Hematopoietic multipotent progenitor cell treated with erythropoietin and hydrocortisone succinate and interleukin-3 and kit ligand, for 4 days (in vitro differentiated cells): ENCODE data around the gene TIPRL.
A peak's percentile ranks its signal among the peaks of the same experiment; 100 is the strongest.

Source experiments
- DNase-seq: peaks from one replicate; pipeline ENCODE4 v3.0.0-alpha.2; 2015

The TIPRL gene

GRCh38 chr1:168217664-168218063, 38.9 kb downstream of the TIPRL start:
- no peak for DNase-seq

DNA sequence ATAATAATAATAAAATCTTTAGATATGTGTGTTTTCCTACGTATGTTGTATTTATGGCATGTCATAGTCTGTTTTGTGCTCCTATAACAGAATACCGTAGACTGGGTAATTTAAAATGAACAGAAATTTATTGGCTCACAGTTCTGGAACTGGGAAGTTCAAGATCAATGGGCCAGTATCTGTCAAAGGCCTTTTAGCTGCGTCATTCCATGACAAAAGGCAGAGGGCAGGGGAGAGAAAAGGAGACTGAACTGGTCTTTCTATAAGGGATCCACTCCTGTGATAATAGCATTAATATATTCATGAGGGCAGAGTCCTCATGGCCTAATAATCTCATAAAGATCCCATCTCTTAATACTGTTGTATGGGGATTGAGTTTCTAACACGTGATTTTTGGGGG, 39.9 kb downstream of the TIPRL start:
- DNase-seq: no peak

- peak; percentile 43 for DNase-seq
Observed at GRCh38 chr1:168220470-168220871, 41.7 kb downstream of the TIPRL start.

GRCh38 chr1:168221275-168221674, 42.5 kb downstream of the TIPRL start:
- DNase-seq: no peak

GRCh38 chr1:168223261-168223660, 44.5 kb downstream of the TIPRL start:
- no peak for DNase-seq

DNA sequence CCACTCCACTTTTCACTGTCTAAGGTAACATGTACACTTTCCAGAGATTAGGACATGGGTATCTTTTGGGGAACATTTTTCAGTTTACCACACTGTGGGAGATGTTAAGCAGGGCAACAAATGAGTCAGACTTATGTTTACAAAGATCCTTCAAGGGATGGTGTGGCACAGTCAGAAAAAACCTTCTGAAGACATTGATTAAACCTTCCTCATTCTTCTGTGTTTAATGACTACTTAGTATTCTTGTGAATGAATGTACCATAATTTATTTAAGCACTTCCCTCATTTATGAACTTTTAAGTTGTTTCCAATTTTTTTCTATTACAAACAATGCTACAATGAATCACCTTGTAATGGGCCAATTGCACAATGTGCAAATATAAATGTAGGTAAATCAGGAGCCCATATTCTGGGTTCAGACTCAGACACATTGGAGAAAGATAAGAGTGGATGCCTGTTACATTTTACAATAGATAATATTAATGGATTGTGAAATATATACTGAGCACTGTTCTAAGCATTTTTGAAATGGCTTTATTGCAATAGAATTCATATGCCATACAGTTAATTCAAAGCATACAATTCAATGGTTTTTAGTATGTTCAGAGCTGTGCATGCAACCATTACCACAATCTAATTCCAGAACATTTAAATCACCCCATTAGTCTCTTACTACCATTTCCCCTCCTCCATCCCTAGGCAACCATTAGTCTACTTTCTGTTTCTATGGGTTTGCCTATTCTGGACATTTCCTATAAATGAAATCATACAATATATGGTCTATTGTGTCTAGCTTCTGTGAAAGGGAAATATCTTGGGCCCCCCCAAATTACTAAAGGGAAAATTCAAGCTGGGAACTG, 45.1 kb downstream of the TIPRL start:
- DNase-seq: no peak

GRCh38 chr1:168224991-168225390, 46.2 kb downstream of the TIPRL start:
- no peak for DNase-seq

DNA sequence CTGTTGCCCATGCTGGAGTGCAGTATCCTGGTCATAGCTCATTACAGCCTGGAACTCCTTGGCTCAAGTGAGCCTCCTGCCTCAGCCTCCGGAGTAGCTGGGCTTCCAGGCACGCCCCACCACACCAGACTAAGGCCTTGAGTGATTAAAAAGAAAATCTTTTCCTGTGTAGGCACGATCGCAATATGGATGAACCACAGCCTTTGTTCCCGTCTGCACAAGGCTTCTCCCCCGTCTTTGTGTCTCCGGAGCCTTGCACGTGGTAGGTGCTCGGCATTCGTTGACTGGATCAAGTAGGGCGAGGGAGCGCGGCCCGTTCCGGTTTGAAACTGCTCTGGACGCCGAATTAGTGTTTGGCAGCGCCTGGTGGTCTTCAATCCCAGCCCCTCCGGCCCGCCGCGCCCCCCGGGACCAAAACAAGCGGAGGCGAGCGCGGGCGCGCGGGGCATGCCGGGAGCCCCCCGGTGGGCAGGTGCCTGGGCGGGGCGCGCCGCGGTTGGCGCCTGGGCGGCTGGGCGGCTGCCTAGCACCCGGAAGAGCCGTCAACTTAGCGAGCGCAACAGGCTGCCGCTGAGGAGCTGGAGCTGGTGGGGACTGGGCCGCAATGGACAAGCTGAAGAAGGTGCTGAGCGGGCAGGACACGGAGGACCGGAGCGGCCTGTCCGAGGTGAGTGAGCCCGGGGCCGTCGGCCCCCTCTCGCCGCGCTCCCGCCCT, 46.9 kb downstream of the TIPRL start, which contains the start of gene SFT2D2:
TSS of gene SFT2D2 (plus strand) at position 529 of the 715 bp plus-strand sequence. CDS start at position 605, 76 bp downstream.
- DNase-seq: peak; percentile 93

GRCh38 chr1:168227620-168228019, 48.9 kb downstream of the TIPRL start:
- no peak for DNase-seq

DNA sequence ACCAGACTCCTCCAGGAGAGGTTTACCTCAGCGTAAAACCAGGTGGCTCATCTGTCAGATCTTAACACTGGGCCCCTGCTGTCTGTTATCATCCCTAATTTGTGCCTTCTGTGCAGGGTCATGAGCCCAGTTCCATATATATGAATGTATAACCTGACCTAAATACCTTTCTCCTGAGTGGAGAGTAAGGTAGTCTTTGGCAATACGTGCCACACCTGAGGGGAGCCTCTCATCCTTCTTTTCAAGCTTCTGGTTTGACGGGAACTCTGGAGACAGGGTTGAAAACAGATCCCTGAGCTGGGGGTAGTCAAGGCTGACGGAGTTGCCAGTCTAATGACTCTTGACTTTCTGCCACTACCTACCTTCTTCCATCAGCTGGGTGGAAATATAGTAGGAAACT, 51.1 kb downstream of the TIPRL start:
- no peak for DNase-seq

DNA sequence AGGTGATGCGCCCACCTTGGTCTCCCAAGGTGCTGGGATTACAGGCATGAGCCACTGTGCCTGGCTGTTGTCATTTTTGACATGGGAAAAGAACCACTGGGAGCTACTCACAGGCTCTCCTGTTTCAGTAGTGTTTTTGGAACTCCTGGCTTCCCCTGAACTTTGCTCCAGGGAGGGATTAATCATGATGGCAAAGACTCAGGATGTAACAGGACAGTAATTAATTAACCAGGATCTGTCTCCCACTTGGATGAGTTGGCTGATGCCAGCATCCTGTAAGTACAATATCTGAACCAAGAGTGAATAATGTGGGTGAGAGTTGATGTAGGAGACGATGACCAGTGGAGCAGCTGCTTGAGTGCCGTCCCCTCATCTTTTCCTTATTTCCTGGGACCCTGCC, 51.9 kb downstream of the TIPRL start:
- no peak for DNase-seq

DNA sequence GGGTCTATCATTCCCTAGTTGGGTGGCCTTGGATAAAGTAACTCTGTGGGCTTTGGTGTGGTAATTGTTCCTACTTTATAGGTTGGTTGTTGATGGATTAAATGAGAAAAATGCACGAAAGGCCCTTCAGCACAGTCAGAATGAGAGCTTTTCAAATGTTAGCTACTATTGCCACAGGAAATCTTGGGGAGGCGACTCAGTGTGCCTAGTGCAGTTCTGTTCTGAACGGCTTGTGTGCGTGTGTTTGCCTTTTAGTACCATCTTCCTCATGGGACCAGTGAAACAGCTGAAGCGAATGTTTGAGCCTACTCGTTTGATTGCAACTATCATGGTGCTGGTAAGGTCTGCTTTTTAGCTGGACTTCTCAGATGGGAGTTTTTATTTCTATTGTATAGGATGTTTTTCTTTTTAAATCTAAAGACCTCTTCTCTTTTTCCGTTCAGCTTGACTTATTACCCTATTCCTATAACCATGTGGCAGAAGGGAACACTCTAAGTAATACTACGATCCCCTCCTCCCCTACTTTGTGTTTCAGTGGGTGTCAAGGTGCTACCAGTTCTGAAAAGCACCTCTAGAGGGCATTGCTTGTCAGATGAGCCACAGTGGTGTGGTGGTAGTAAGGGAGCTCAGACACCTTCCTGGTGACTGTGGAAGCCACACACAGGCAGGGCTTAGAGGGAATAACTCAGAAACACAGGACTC, 56.2 kb downstream of the TIPRL start:
- DNase-seq: peak; percentile 77

GRCh38 chr1:168235548-168235885, 56.8 kb downstream of the TIPRL start:
- DNase-seq: no peak

GRCh38 chr1:168235937-168236336, 57.2 kb downstream of the TIPRL start:
- no peak for DNase-seq

GRCh38 chr1:168236836-168237611, 58.3 kb downstream of the TIPRL start:
- no peak for DNase-seq

- DNase-seq: no peak
Observed at GRCh38 chr1:168243198-168243597, 64.4 kb downstream of the TIPRL start.

DNA sequence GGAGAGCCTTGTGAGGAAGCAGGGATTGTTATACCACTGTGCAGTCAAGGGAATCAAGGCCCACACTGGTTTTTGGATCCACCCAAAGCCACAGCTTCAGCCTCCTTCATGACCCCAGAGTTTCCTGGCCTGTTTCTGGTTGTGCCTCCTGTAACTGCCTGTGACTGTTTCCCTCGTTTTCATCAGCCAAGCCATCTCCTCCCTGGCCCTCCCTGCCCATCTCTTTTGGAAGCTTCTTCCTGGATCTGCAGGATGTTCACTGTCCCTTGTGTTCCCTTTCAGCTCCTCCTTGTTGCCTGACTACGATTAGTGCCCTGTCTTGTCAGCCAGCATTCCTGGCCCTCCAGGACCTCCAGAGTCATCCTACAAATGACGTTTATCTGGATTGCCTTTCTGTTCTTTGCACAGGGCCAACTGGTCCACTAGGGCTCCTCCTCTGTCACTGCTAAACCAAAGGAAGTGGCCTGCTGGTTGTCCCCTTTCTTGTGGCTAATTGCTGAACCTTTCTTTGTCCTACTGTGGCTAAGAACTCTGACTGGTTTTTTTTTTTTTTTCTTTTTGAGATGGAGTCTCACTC, 65.0 kb downstream of the TIPRL start:
- no peak for DNase-seq

DNA sequence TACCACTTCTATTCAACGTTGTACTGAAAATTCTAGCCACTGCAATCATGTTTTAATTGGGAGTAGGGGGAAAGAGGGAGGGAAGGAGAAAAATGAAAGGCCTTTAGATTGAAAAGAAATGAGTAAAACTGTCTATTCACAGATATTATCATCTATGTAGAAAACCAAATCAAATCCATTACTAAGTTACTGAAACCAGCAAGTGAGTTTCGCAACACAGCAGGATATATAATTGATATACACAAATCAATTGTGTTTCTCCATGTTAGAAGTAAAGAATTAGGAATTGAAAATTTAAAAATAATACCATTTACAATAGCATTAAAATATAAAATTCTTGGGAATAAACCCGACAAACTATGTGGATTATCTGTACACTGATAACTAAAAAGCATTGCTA, 66.3 kb downstream of the TIPRL start:
- no peak for DNase-seq

DNA sequence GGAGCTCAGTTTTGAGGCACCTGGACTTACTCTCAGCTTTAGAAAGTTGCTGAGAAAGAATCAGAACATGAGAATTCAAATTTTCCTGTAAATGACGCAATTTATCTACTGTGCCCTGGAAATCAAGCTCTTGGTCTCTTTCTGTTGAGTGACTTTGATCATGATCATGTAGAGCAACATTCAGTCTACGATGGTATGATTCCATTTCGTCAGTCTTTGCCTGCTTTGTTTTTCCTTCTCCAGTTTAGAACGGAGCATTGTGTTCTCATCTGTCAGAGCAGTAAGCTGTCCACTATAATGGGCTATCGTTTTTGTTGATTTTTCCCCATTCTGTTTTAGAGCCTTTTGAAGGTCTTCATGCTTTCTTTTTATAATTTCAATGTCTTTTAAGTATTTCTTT, 67.7 kb downstream of the TIPRL start:
- DNase-seq: no peak
